ENCODE results near the gene AHRR. TPM values are rescaled to one million over a fixed set of nuclear protein-coding genes. Genes with fewer than 3 reads are reported as not detected.

The AHRR gene
- total RNA-seq, 1 donor from 2014 or later = 1.4 TPM

GRCh38 chr5:360257-361027 lies 38.9 kb downstream of the AHRR start:
- Histone ChIP-seq H3K4me3 (no peak overlapping the region), H3K9me3 (replicated peaks) (peaks cover 33% of the 10 kb centered on the region), H3K36me3 (peaks cover 7% of the 10 kb centered on the region), H3K27me3 (ENCODE audit: low read depth) (no peaks in the 10 kb centered on the region), H3K27ac (replicated peaks) (no peak overlapping the region), H3K4me1 (no peaks in the 10 kb centered on the region)
- no peak for DNase-seq
- intact Hi-C loops (cut with micrococcal nuclease) = no loop called here
- TF ChIP-seq CTCF (IDR thresholded peaks at IDR 0.05; ENCODE audit: borderline replicate concordance) = no peak

DNA sequence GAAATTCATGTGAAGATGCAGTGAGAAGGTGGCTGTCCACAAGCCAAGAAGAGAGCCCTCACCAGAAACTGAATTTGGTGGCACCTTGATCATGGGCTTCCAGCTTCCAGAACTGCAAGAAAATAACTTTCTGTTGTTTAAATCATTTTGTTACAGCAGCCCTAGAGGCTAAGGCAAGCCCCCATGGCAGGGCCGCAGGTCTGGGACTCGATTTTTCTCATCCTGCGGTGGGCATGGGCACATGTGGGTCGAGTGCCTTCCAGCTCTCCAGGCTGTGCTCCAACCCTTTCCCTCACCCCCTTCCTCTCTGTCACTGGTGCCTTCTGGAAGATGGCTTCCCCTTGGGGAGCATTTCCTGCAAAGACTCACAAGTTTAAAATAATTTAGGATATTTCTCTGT lies 40.7 kb downstream of the AHRR start:
- Histone ChIP-seq H3K36me3 (peaks cover 7% of the 10 kb centered on the region), H3K27ac (replicated peaks) (no peak overlapping the region), H3K9me3 (replicated peaks) (peaks cover 47% of the 10 kb centered on the region), H3K4me3 (no peak overlapping the region), H3K4me1 (no peaks in the 10 kb centered on the region), H3K27me3 (ENCODE audit: low read depth) (no peaks in the 10 kb centered on the region)
- intact Hi-C loops (cut with micrococcal nuclease) = no loop called here
- DNase-seq = no peak
- TF ChIP-seq CTCF (IDR thresholded peaks at IDR 0.05; ENCODE audit: borderline replicate concordance) = no peak

GRCh38 chr5:362978-363765 lies 41.7 kb downstream of the AHRR start:
- H3K4me1 ChIP-seq = peaks cover 2% of the 10 kb centered on the region
- TF ChIP-seq CTCF (IDR thresholded peaks at IDR 0.05; ENCODE audit: borderline replicate concordance) = no peak
- H3K4me3 ChIP-seq = no peak overlapping the region
- H3K36me3 ChIP-seq = peaks cover 7% of the 10 kb centered on the region
- intact Hi-C loops (cut with micrococcal nuclease) = no loop called here
- H3K27ac ChIP-seq (replicated peaks) = no peak overlapping the region
- H3K27me3 ChIP-seq (ENCODE audit: low read depth) = no peaks in the 10 kb centered on the region
- H3K9me3 ChIP-seq (replicated peaks) = peaks cover 47% of the 10 kb centered on the region
- DNase-seq = no peak

DNA sequence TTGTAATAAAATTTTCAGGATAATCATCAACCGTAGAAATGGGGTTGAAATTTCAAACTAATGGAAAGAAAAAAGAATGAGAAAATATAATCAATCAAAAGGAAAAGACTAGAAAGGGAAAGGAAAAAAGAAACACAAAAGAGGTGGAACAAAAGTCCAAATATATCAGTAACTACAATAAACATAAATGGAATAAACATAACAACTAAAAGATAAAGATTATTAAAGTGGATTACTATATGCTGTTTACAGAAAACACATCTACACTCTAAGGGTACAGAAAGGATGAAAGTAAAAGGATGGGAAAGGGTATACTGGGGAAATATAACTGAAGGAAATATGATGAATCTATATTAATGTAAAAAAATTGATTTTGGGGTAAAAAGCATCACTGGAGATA lies 43.0 kb downstream of the AHRR start:
- H3K36me3 ChIP-seq = peaks cover 7% of the 10 kb centered on the region
- no peak for TF ChIP-seq CTCF (IDR thresholded peaks at IDR 0.05; ENCODE audit: borderline replicate concordance)
- H3K27ac ChIP-seq (replicated peaks) = no peak overlapping the region
- H3K4me3 ChIP-seq = no peak overlapping the region
- no peaks in the 10 kb centered on the region for H3K27me3 ChIP-seq (ENCODE audit: low read depth)
- intact Hi-C loops (cut with micrococcal nuclease) = no loop called here
- H3K9me3 ChIP-seq (replicated peaks) = peaks cover 47% of the 10 kb centered on the region
- no peak for DNase-seq
- H3K4me1 ChIP-seq = peaks cover 7% of the 10 kb centered on the region

- intact Hi-C loops (cut with micrococcal nuclease) = no loop called here
- H3K4me3 ChIP-seq = no peak overlapping the region
- peaks cover 9% of the 10 kb centered on the region for H3K4me1 ChIP-seq
- no peak for TF ChIP-seq CTCF (IDR thresholded peaks at IDR 0.05; ENCODE audit: borderline replicate concordance)
- H3K27ac ChIP-seq (replicated peaks) = no peak overlapping the region
- H3K27me3 ChIP-seq (ENCODE audit: low read depth) = no peaks in the 10 kb centered on the region
- peaks cover 47% of the 10 kb centered on the region for H3K9me3 ChIP-seq (replicated peaks)
- peaks cover 7% of the 10 kb centered on the region for H3K36me3 ChIP-seq
- DNase-seq = no peak
These were observed 45.2 kb downstream of the AHRR start for GRCh38 chr5:366541-367357.
